Transverse colon (tissue), 4 donors: ENCODE measurements around the gene GAGE12J.

Experiments
- CTCF ChIP-seq, 5 experiments: fragments of 200-600 bp in 3 of 5; fragments of 450-650 bp in 2 of 5; sonication (generic) in 3 of 5; IDR thresholded peaks; 1 replicate in 2 of 5; 2 replicates in 3 of 5; pipeline ENCODE4 v1.5.1; 2016 to 2017; ENCODE audit warnings: antibody characterized with exemption in 5 of 5, inconsistent platforms in 3 of 5, mild to moderate bottlenecking in 2 of 5, moderate library complexity in 1 of 5
- EP300 ChIP-seq: sonication (generic); formaldehyde crosslinking; IDR thresholded peaks from one replicate; pipeline ENCODE4 v1.6.1; 2017; ENCODE audit warnings: antibody characterized with exemption, low read depth
- POLR2AphosphoS5 ChIP-seq, 3 donors: sonication (generic); formaldehyde crosslinking; IDR thresholded peaks; one replicate each; pipeline ENCODE4 v1.6.1; 2016; ENCODE audit warnings: antibody characterized with exemption in 3 of 3

DNA sequence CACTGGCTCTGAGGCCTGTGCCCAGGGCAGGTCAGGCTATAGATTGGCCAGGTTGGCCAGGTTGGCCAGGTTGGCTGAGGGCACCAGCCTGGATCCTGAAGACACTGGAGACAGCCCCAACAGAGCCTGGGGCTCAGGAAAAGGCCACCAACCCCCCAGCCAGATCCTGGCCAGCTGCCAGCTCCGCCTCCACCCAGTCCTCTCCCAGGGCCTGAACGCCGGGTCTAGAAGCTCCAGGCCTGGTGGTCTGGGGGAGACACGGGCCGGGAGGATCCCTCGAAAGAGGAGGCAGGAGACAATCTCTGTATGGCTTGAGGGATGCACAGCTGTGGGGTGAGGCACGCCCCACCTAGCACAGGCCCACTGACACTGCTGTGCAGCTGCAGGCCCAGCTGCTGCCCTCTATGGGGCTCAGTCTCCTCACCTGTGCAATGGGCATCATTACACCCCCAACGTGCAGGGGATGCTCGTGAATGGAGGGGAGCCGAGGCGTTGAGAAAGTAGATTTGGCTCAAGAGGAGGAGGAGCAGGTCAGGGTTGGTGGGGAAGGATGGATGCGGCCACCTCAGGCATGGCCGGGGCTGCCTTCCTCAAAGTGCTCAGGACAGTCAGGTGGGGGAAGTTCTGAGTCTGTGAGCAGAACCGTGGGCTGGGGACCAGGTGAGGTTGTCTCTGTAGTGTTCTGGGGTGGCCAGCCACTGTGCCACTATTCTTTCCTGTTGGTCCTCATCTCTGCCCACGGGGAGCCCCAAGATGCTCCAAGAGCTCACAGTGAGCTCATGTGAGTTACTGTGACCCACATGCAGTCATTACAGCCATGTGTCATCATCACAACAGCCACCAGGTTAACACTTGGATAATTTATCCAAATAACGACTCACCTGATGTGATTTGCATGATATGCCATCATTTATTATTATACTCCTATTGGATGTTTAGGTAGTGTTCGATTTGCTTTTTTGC, 29.2 kb upstream of the GAGE12J start:
- TF ChIP-seq CTCF (IDR thresholded peaks at IDR 0.05) (no peak), POLR2AphosphoS5 (IDR thresholded peaks at IDR 0.05) (no peak), EP300 (no peak)
